BJ (cell line): ENCODE results near the gene TUBB. TPM values are rescaled to one million over a fixed set of nuclear protein-coding genes. Genes with fewer than 3 reads are reported as not detected.

Source experiments
- CTCF ChIA-PET: fragments of 350-600 bp; formaldehyde crosslinking; extraction: SDS; loops from one replicate; lab custom pipeline; 2021; ENCODE audit warnings: antibody characterized with exemption, inconsistent platforms; lab: Yijun Ruan, JAX
- POLR2A ChIA-PET: fragments of 300-600 bp; sonication (Branson Sonifier 250); formaldehyde crosslinking; extraction: SDS; loops from one replicate; lab custom pipeline; 2021; ENCODE audit warnings: antibody characterized with exemption; lab: Charles Lee
- DNase-seq: peaks from one replicate; pipeline ENCODE4 v3.0.0-alpha.2; 2011; ENCODE audit warnings: low read depth
- H3K27me3 ChIP-seq: 2 replicates; pipeline ENCODE4 v1.6.0; 2011; ENCODE audit warnings: low read length; ENCODE audit not compliant: control insufficient read depth, insufficient read depth
- H3K36me3 ChIP-seq: 2 replicates; pipeline ENCODE4 v1.5.1; 2011; ENCODE audit warnings: low read length; ENCODE audit not compliant: control insufficient read depth, insufficient read depth
- H3K4me3 ChIP-seq: 2 replicates; pipeline ENCODE4 v1.5.1; 2011; ENCODE audit warnings: low read depth, mild to moderate bottlenecking, control low read depth, low read length
- CTCF ChIP-seq: IDR thresholded peaks from 2 replicates; pipeline ENCODE4 v1.5.1; 2011; ENCODE audit warnings: low read depth, mild to moderate bottlenecking, control low read depth, inconsistent platforms, low read length, moderate library complexity; ENCODE audit not compliant: insufficient read depth
- polyA plus RNA-seq: library from polyadenylated mRNA; depleted of rRNA; stranded (reverse); fragments of >200 nt; gene quantifications from 2 replicates; pipeline ENCODE4 v1.2.3, GENCODE V29; 2011

TUBB gene
- polyA plus RNA-seq, 1 experiment, result 1,840 TPM

- no peak overlapping the region for H3K4me3 ChIP-seq
- peaks cover 17% of the 10 kb centered on the region for H3K36me3 ChIP-seq
- no peaks in the 10 kb centered on the region for H3K27me3 ChIP-seq
- no peak for TF ChIP-seq CTCF
- no peak for DNase-seq
- ChIA-PET CTCF (no interaction called here), POLR2A (interaction anchor here (1.2 kb wide), 1 partner anchor 10 kb away, joined by 3 read pairs; the partner anchor contains the start of gene MDC1)
These were observed 12.8 kb upstream of the TUBB start for GRCh38 chr6:30707281-30707850.

DNA sequence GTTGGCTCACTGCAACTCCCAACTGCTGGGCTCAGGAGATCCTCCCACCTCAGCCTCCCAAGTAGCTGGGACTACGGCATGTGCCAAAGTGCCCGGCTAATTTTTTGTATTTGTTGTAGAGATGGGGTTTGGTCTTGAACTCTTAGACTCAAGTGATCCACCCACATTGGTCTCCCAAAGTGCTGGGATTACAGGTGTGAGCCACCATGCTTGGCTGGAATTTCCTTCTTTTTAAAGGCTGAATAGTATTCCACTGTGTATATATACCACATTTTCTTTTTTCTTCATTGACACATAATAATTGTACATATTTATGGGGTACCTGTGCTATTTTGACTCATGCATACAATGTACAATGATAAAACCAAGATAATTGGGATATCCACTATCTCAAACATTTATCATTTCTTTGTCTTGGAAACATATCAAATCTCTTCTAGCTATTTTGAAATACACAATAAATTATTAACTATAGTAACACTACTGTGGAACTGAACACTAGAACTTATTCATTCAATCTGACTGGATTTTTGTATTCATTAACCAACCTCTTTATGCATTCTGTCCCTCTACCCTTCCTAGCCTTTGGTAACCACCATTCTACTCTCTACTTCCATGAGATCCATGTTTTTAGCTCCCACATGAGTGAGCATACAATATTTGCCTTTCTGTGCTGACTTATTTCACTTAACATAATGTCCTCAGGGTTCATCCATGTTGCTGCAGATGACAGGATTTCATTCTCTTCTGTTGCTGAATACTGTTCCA lies 10.9 kb upstream of the TUBB start:
- H3K36me3 ChIP-seq, result peaks cover 20% of the 10 kb centered on the region
- ChIA-PET CTCF (interaction anchor here (0.7 to 1.4 kb wide), 3 partner anchors 8 to 30 kb away, joined by 3 read pairs; no protein-coding TSS in a partner anchor), POLR2A (no interaction called here)
- no peak for TF ChIP-seq CTCF
- H3K4me3 ChIP-seq, result no peak overlapping the region
- DNase-seq, result no peak
- no peaks in the 10 kb centered on the region for H3K27me3 ChIP-seq

DNA sequence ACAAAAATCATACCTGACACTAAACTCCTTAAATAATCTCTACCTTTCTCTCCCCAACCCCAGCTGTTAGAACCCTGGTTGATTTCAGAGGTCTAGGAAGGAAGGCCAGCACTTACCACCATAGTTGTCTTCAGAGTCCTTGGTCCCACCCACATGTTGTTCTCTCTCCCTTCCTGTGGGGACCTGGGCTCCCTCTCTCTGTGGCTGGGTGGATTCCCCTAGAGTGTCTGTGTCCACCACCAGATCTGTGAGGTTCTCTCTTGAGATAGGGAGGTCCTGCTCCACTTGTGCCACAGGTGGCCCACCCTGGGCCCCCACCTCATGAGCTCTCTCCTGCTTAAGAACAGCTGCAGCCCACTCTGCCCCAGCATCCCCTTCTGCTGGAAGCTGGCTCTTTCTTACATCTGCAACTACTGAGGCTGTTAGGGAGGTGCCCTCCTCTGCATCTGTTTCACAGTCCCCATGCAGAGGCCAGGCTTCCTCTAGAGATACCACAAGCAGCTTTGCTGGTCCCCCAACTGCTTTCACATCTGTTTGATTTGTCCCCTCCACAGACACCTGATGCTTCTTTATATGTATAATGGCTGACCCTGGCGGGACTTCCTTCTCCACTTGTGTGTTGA lies 8.3 kb upstream of the TUBB start:
- CTCF ChIA-PET, result interaction anchor here (0.7 to 1.9 kb wide), 4 partner anchors 9 to 33 kb away, joined by 3 to 8 read pairs (median 4); no protein-coding TSS in a partner anchor
- TF ChIP-seq CTCF, result no peak
- peaks cover 17% of the 10 kb centered on the region for H3K36me3 ChIP-seq

DNA sequence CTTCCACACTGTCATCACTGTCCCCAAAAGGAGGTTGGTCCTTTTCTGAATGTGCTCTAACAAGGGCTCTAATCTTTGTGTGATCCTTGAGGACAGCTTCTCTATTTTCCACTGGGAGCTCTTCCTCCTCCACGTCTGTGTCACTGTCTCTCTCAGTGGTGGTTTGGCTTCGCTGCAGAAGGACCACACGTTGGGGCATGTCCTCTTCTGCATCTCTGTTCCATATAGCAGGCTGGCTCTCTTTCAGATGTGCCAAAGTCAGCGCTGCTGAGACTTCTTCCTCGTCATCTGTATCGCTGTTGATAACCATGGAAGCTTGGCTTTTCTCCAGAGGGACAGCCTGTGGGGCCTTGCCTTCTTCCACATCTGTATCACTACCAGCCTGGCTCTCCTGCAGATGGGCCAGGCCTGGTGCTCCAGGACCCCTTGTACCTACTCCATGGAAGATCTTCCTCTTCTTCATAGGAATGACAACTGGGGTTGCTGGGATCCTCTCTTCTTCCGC lies 7.7 kb upstream of the TUBB start:
- H3K27me3 ChIP-seq, result no peaks in the 10 kb centered on the region
- no peak for TF ChIP-seq CTCF
- H3K4me3 ChIP-seq, result no peak overlapping the region
- CTCF ChIA-PET, result interaction anchor here (1.3 to 1.9 kb wide), 2 partner anchors 25 to 34 kb away, joined by 4 to 8 read pairs; no protein-coding TSS in a partner anchor
- POLR2A ChIA-PET, result no interaction called here
- peaks cover 15% of the 10 kb centered on the region for H3K36me3 ChIP-seq
- no peak for DNase-seq

More for the DNA sequence above, 8.3 kb upstream of the TUBB start:
- no peak overlapping the region for H3K4me3 ChIP-seq
- no peak for DNase-seq
- POLR2A ChIA-PET, result no interaction called here
- H3K27me3 ChIP-seq, result no peaks in the 10 kb centered on the region

DNA sequence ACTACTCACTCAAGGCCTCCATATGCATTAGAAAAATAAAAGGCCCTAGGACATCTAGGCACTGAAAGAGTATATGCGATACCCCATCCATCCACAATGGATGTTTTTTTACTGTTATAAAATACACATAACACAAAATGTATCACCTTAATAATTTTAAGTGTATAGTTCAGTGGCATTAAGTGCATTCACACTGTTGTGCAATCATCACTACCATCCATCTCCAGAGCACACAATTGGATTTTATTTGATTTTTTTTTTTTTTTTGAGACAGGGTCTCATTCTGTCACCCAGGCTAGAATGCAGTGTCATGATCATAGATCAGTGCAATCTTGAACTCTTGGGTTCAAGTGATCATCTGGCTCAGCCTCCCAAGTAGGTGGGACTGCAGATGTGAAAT lies 5.9 kb upstream of the TUBB start:
- CTCF ChIA-PET, result no interaction called here

More for the DNA sequence above, 5.9 kb upstream of the TUBB start:
- no peaks in the 10 kb centered on the region for H3K27me3 ChIP-seq
- H3K36me3 ChIP-seq, result peaks cover 13% of the 10 kb centered on the region
- POLR2A ChIA-PET, result no interaction called here
- no peak for DNase-seq
- H3K4me3 ChIP-seq, result no peak overlapping the region
- no peak for TF ChIP-seq CTCF
